DND-41 (cell line): Measurements from ENCODE around the gene SIT1.

Experiments
- ATAC-seq: fragments of 200-7000 bp; cut with Tn5 transposase; 3 replicates; pipeline ENCODE4 v1.9.1; 2021; ENCODE audit warnings: low read depth; ENCODE audit not compliant: insufficient read depth
- DNase-seq: peaks from one replicate; pipeline ENCODE4 v3.0.0-alpha.2; 2020
- H2AFZ ChIP-seq: 2 replicates; pipeline ENCODE4 v1.6.0; 2012; ENCODE audit warnings: low read depth, low read length
- H3K27ac ChIP-seq: 2 replicates; pipeline ENCODE4 v1.5.1; 2012; ENCODE audit warnings: low read length, inconsistent platforms
- H3K27me3 ChIP-seq: fragments of 200-600 bp; sonication (generic); 2 replicates; pipeline ENCODE4 v1.6.0; 2012; ENCODE audit warnings: low read length, mild to moderate bottlenecking, inconsistent platforms; ENCODE audit not compliant: insufficient read depth, poor library complexity
- H3K36me3 ChIP-seq: 2 replicates; pipeline ENCODE4 v1.5.1; 2012; ENCODE audit warnings: low read length, inconsistent platforms; ENCODE audit not compliant: insufficient read depth
- H3K4me1 ChIP-seq: 2 replicates; pipeline ENCODE4 v1.5.1; 2012; ENCODE audit warnings: mild to moderate bottlenecking, low read length; ENCODE audit not compliant: insufficient read depth
- H3K4me2 ChIP-seq: 2 replicates; pipeline ENCODE4 v1.6.0; 2012; ENCODE audit warnings: mild to moderate bottlenecking, moderate library complexity, low read length, inconsistent platforms; ENCODE audit not compliant: insufficient read depth
- H3K4me3 ChIP-seq, 2 experiments: fragments of 200-600 bp in 1 of 2; shearing (Covaris generic) in 1 of 2; 2 replicates each; pipeline ENCODE4 v1.5.1; 2012 to 2016; ENCODE audit warnings: inconsistent platforms in 2 of 2, low read length in 2 of 2, mild to moderate bottlenecking in 2 of 2, low read depth in 1 of 2, moderate library complexity in 1 of 2
- H3K79me2 ChIP-seq: 2 replicates; pipeline ENCODE4 v1.6.0; 2012; ENCODE audit warnings: low read length, inconsistent platforms; ENCODE audit not compliant: insufficient read depth
- H3K9ac ChIP-seq: 2 replicates; pipeline ENCODE4 v1.6.0; 2012; ENCODE audit warnings: low read depth, mild to moderate bottlenecking, inconsistent platforms, low read length, moderate library complexity
- H3K9me3 ChIP-seq: 2 replicates; pipeline ENCODE4 v1.5.1; 2012; ENCODE audit warnings: low read length, moderate library complexity, mild to moderate bottlenecking, inconsistent platforms; ENCODE audit not compliant: insufficient read depth, severe bottlenecking
- H4K20me1 ChIP-seq: 2 replicates; pipeline ENCODE4 v1.6.0; 2012; ENCODE audit warnings: low read length; ENCODE audit not compliant: insufficient read depth
- CTCF ChIP-seq: IDR thresholded peaks from 2 replicates; pipeline ENCODE4 v1.5.1; 2012; ENCODE audit warnings: borderline replicate concordance, low read length, moderate library complexity, mild to moderate bottlenecking; ENCODE audit not compliant: poor library complexity, severe bottlenecking; ENCODE audit errors: extremely low read depth
- EZH2 ChIP-seq: IDR thresholded peaks from 3 replicates; pipeline ENCODE4 v1.6.1; 2012; ENCODE audit warnings: borderline replicate concordance, low read depth, mild to moderate bottlenecking, moderate library complexity, low read length, inconsistent platforms; ENCODE audit not compliant: severe bottlenecking

Gene SIT1

GRCh38 chr9:35669331-35670145 is 18.8 kb upstream of the SIT1 start:
- Histone ChIP-seq H3K9ac (no peak overlapping the region), H3K36me3 (no peaks in the 10 kb centered on the region), H2AFZ (no peak overlapping the region), H4K20me1 (no peaks in the 10 kb centered on the region), H3K9me3 (no peaks in the 10 kb centered on the region), H3K4me2 (no peak overlapping the region), H3K4me1 (peaks cover 27% of the 10 kb centered on the region), H3K27ac (no peak overlapping the region), H3K79me2 (0 out of 2 replicates have a peak, but pooled peaks cover 3% of the 10 kb centered on the region), H3K27me3 (no peaks in the 10 kb centered on the region), H3K4me3 (no peak overlapping the region)
- ATAC-seq (no peak), DNase-seq (no peak)
- TF ChIP-seq CTCF (no peak), EZH2 (no peak)

GRCh38 chr9:35667939-35668338 is 17.2 kb upstream of the SIT1 start:
- peaks cover 43% of the 10 kb centered on the region for H3K4me1 ChIP-seq
- DNase-seq: no peak
- no peak for ATAC-seq
- no peak overlapping the region for H3K4me2 ChIP-seq
- no peak overlapping the region for H3K27ac ChIP-seq
- no peak overlapping the region for H3K9ac ChIP-seq
- H3K27me3 ChIP-seq: no peaks in the 10 kb centered on the region
- H4K20me1 ChIP-seq: no peaks in the 10 kb centered on the region
- H3K4me3 ChIP-seq: no peak overlapping the region
- TF ChIP-seq CTCF (no peak), EZH2 (no peak)
- H2AFZ ChIP-seq: no peak overlapping the region
- peaks cover 6% of the 10 kb centered on the region for H3K36me3 ChIP-seq
- no peaks in the 10 kb centered on the region for H3K9me3 ChIP-seq
- H3K79me2 ChIP-seq: peaks cover 17% of the 10 kb centered on the region

GRCh38 chr9:35666549-35666948 is 15.8 kb upstream of the SIT1 start:
- TF ChIP-seq EZH2 (no peak), CTCF (no peak)
- Histone ChIP-seq H3K9me3 (no peaks in the 10 kb centered on the region), H2AFZ (peak overlapping the region; percentile 15), H3K79me2 (peaks cover 25% of the 10 kb centered on the region), H3K4me1 (peaks cover 57% of the 10 kb centered on the region), H3K9ac (peak overlapping the region; percentile 78), H3K4me3 (peak overlapping the region in 1 of 2 experiments; percentile 78; a peak in 2 of 4 replicates), H3K27me3 (no peaks in the 10 kb centered on the region), H3K4me2 (peak overlapping the region; percentile 78), H3K36me3 (peaks cover 19% of the 10 kb centered on the region), H4K20me1 (no peaks in the 10 kb centered on the region), H3K27ac (peak overlapping the region; percentile 97)
- ATAC-seq: no peak
- DNase-seq: peak; percentile 26
